ENCODE data around the gene SPATA2L. TPM values are rescaled to one million over a fixed set of nuclear protein-coding genes. Genes with fewer than 3 reads are reported as not detected.

SPATA2L gene
- total and polyA plus RNA-seq, 2 of the 13 experiments (the other 11 are each of a cell fraction or from before 2014, with no cell fraction given): 9.1 to 20.7 TPM

DNA sequence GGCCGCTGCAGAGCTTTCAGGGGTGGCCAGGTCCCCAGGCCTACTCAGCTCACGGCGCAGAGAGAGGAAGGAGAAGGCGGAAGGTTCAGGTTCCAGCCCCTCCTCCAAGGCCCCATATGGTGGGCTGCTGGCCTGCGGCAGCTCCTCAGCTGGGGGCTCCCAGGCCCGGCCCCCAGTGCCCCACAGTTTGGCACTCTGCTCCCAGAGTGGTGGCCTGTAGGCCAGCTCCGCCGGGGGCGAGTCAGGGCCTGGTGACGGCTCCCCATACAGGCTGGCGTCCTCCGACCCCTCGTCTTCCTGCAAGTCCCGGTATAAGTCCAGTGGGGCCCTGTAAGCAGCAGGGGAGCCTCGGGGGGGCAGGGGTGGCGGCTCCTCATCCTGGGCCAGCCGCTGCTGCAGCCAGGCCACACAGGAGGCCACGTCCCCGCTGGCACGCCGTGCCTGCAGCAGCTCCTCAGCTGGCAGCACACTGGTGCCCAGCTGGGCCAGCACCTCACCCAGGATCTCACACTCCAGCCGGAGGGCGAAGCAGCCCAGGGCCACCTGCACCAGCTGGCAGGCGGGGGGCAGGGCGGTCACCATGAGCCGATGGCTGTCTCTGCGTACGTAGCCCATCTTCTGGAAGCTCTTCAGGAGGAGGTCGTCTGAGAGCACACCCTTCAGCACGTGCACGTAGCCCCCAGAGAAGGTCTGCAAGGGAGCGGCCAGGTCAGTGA is 3.7 kb downstream of the SPATA2L start (continued):
- TF ChIP-seq, protein P1, sequence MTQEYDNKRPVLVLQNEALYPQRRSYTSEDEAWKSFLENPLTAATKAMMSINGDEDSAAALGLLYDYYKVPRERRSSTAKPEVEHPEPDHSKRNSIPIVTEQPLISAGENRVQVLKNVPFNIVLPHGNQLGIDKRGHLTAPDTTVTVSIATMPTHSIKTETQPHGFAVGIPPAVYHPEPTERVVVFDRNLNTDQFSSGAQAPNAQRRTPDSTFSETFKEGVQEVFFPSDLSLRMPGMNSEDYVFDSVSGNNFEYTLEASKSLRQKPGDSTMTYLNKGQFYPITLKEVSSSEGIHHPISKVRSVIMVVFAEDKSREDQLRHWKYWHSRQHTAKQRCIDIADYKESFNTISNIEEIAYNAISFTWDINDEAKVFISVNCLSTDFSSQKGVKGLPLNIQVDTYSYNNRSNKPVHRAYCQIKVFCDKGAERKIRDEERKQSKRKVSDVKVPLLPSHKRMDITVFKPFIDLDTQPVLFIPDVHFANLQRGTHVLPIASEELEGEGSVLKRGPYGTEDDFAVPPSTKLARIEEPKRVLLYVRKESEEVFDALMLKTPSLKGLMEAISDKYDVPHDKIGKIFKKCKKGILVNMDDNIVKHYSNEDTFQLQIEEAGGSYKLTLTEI (CRISPR knock-in tag; conservative IDR thresholded peaks at IDR 0.05): no peak
- TF ChIP-seq, protein P2, sequence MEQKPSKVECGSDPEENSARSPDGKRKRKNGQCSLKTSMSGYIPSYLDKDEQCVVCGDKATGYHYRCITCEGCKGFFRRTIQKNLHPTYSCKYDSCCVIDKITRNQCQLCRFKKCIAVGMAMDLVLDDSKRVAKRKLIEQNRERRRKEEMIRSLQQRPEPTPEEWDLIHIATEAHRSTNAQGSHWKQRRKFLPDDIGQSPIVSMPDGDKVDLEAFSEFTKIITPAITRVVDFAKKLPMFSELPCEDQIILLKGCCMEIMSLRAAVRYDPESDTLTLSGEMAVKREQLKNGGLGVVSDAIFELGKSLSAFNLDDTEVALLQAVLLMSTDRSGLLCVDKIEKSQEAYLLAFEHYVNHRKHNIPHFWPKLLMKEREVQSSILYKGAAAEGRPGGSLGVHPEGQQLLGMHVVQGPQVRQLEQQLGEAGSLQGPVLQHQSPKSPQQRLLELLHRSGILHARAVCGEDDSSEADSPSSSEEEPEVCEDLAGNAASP (CRISPR knock-in tag; IDR thresholded peaks at IDR 0.05; ENCODE audit: borderline replicate concordance): no peak
- no peak for TF ChIP-seq ZFY (CRISPR knock-in tag; IDR thresholded peaks at IDR 0.05)
- TF ChIP-seq, protein P3, sequence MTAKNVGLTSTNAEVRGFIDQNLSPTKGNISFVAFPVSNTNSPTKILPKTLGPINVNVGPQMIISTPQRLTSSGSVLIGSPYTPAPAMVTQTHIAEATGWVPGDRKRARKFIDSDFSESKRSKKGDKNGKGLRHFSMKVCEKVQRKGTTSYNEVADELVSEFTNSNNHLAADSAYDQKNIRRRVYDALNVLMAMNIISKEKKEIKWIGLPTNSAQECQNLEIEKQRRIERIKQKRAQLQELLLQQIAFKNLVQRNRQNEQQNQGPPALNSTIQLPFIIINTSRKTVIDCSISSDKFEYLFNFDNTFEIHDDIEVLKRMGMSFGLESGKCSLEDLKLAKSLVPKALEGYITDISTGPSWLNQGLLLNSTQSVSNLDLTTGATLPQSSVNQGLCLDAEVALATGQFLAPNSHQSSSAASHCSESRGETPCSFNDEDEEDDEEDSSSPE (CRISPR knock-in tag; IDR thresholded peaks at IDR 0.05): no peak
- TF ChIP-seq EP300 (IDR thresholded peaks at IDR 0.05; ENCODE audit: low read depth in 2 of 2, low read length in 2 of 2): no peak
- TF ChIP-seq EP300 (CRISPR knock-in tag; IDR thresholded peaks at IDR 0.05; ENCODE audit: borderline replicate concordance): no peak
- TF ChIP-seq RBFOX2 (IDR thresholded peaks at IDR 0.05; ENCODE audit: low read depth, low read length): peak; percentile 43; the same call in 1 of the 2 replicates
- peak; percentile 21 for TF ChIP-seq AGO2 (optimal IDR thresholded peaks at IDR 0.05; ENCODE audit: low read depth, low read length)
- no peak for TF ChIP-seq ZNF263 (CRISPR knock-in tag; IDR thresholded peaks at IDR 0.05)
